H9 (cell line): ENCODE results near the gene P4HB. TPM values are rescaled to one million over a fixed set of nuclear protein-coding genes. Genes with fewer than 3 reads are reported as not detected.

Experiments used
- DNase-seq: peaks from one replicate; pipeline ENCODE4 v3.0.0-alpha.2; 2017
- H2AFZ ChIP-seq: one replicate; pipeline ENCODE4 v1.6.1; 2013; ENCODE audit warnings: mild to moderate bottlenecking, low read length, control low read depth, moderate library complexity
- H2AK5ac ChIP-seq: 2 replicates; pipeline ENCODE4 v1.6.1; 2013; ENCODE audit warnings: low read length, control low read depth, mixed read lengths; ENCODE audit not compliant: insufficient read length
- H2BK120ac ChIP-seq: one replicate; pipeline ENCODE4 v1.6.1; 2013; ENCODE audit warnings: low read depth, mild to moderate bottlenecking, low read length, control low read depth, inconsistent platforms; ENCODE audit not compliant: poor library complexity, severe bottlenecking
- H2BK12ac ChIP-seq: 2 replicates; pipeline ENCODE4 v1.6.1; 2013; ENCODE audit warnings: low read length, control low read depth, mixed read lengths, low read depth; ENCODE audit not compliant: insufficient read length
- H2BK15ac ChIP-seq: 2 replicates; pipeline ENCODE4 v1.6.1; 2013; ENCODE audit warnings: low read depth, low read length, control low read depth
- H2BK20ac ChIP-seq: one replicate; pipeline ENCODE4 v1.6.1; 2013; ENCODE audit warnings: low read depth, mild to moderate bottlenecking, low read length, control low read depth, inconsistent platforms; ENCODE audit not compliant: poor library complexity, severe bottlenecking
- H2BK5ac ChIP-seq: 2 replicates; pipeline ENCODE4 v1.6.1; 2013; ENCODE audit warnings: low read length, control low read depth, mixed read lengths; ENCODE audit not compliant: insufficient read length
- H3K14ac ChIP-seq: 2 replicates; pipeline ENCODE4 v1.6.1; 2013; ENCODE audit warnings: low read length, control low read depth; ENCODE audit not compliant: insufficient read depth
- H3K18ac ChIP-seq: 2 replicates; pipeline ENCODE4 v1.6.1; 2013; ENCODE audit warnings: low read depth, mild to moderate bottlenecking, mixed read lengths, low read length, control low read depth; ENCODE audit not compliant: insufficient read length
- H3K23ac ChIP-seq: 2 replicates; pipeline ENCODE4 v1.6.1; 2013; ENCODE audit warnings: low read length, control low read depth, mixed read lengths, low read depth; ENCODE audit not compliant: insufficient read length
- H3K23me2 ChIP-seq: 2 replicates; pipeline ENCODE4 v1.6.1; 2013; ENCODE audit warnings: low read depth, mild to moderate bottlenecking, mixed read lengths, low read length, control low read depth; ENCODE audit not compliant: insufficient read length, poor library complexity, severe bottlenecking
- H3K27ac ChIP-seq: 2 replicates; pipeline ENCODE4 v1.5.1; 2013; ENCODE audit warnings: low read length, control low read depth, mixed read lengths, low read depth; ENCODE audit not compliant: insufficient read length
- H3K27me3 ChIP-seq: 2 replicates; pipeline ENCODE4 v1.6.1; 2013; ENCODE audit warnings: low read length, control low read depth, inconsistent platforms; ENCODE audit not compliant: insufficient read depth
- H3K4ac ChIP-seq: 2 replicates; pipeline ENCODE4 v1.6.1; 2013; ENCODE audit warnings: low read depth, mild to moderate bottlenecking, control low read depth, inconsistent platforms, low read length, moderate library complexity
- H3K4me1 ChIP-seq: 2 replicates; pipeline ENCODE4 v1.6.1; 2013; ENCODE audit warnings: low read length, control low read depth, inconsistent platforms; ENCODE audit not compliant: insufficient read depth
- H3K4me2 ChIP-seq: 2 replicates; pipeline ENCODE4 v1.6.1; 2013; ENCODE audit warnings: low read length, control low read depth, mixed read lengths; ENCODE audit not compliant: insufficient read length, insufficient read depth
- H3K56ac ChIP-seq: 2 replicates; pipeline ENCODE4 v1.6.1; 2013; ENCODE audit warnings: low read depth, mild to moderate bottlenecking, mixed read lengths, low read length, control low read depth; ENCODE audit not compliant: insufficient read length
- H3K79me1 ChIP-seq: 2 replicates; pipeline ENCODE4 v1.6.1; 2013; ENCODE audit warnings: low read depth, mild to moderate bottlenecking, moderate library complexity, low read length, control low read depth, inconsistent platforms; ENCODE audit not compliant: insufficient read depth, poor library complexity, severe bottlenecking
- H3K79me2 ChIP-seq: 2 replicates; pipeline ENCODE4 v1.6.1; 2013; ENCODE audit warnings: low read length, control low read depth, inconsistent platforms; ENCODE audit not compliant: insufficient read depth
- H3K9ac ChIP-seq: 2 replicates; pipeline ENCODE4 v1.6.1; 2013; ENCODE audit warnings: low read length, control low read depth, mixed read lengths; ENCODE audit not compliant: insufficient read length; ENCODE audit errors: extremely low read depth
- H3K9me3 ChIP-seq: one replicate; pipeline ENCODE4 v1.6.1; 2013; ENCODE audit warnings: low read depth, low read length, inconsistent platforms; ENCODE audit not compliant: control insufficient read depth
- H3T11ph ChIP-seq: one replicate; pipeline ENCODE4 v1.6.1; 2013; ENCODE audit warnings: mild to moderate bottlenecking, low read length, control low read depth, inconsistent platforms
- H4K20me1 ChIP-seq: one replicate; pipeline ENCODE4 v1.6.1; 2013; ENCODE audit not compliant: control insufficient read depth, insufficient read length, insufficient read depth
- H4K5ac ChIP-seq: 2 replicates; pipeline ENCODE4 v1.6.1; 2013; ENCODE audit warnings: low read depth, mild to moderate bottlenecking, mixed read lengths, low read length, control low read depth; ENCODE audit not compliant: insufficient read length
- H4K8ac ChIP-seq: replicated peaks from 2 replicates; pipeline ENCODE4 v1.6.1; 2013; ENCODE audit warnings: low read length, control low read depth, mixed read lengths, low read depth; ENCODE audit not compliant: insufficient read length
- H4K91ac ChIP-seq: 2 replicates; pipeline ENCODE4 v1.6.1; 2013; ENCODE audit warnings: low read depth, mild to moderate bottlenecking, moderate library complexity, mixed read lengths, low read length, control low read depth; ENCODE audit not compliant: insufficient read length
- H3K27ac Mint-ChIP-seq, 3 experiments: 2 replicates in 2 of 3; 3 replicates in 1 of 3; pipeline ENCODE4 v1.8.0; 2020 to 2021; ENCODE audit warnings: mixed read lengths in 3 of 3, mild to moderate bottlenecking in 1 of 3, moderate library complexity in 1 of 3
- H3K27me3 Mint-ChIP-seq: 2 replicates; pipeline ENCODE4 v1.8.0; 2021; ENCODE audit warnings: low read depth, mild to moderate bottlenecking, moderate library complexity, mixed read lengths
- H3K36me3 Mint-ChIP-seq, 3 experiments: 2 replicates in 2 of 3; 3 replicates in 1 of 3; pipeline ENCODE4 v1.8.0; 2020 to 2021; ENCODE audit warnings: low read depth in 3 of 3, mixed read lengths in 3 of 3; ENCODE audit not compliant: insufficient read depth in 1 of 3
- H3K4me1 Mint-ChIP-seq, 2 experiments: 2 replicates each; pipeline ENCODE4 v1.8.0; 2020; ENCODE audit warnings: mixed read lengths in 2 of 2
- H3K4me3 Mint-ChIP-seq, 2 experiments: 2 replicates in 1 of 2; 3 replicates in 1 of 2; pipeline ENCODE4 v1.8.0; 2020 to 2021; ENCODE audit warnings: mild to moderate bottlenecking in 2 of 2, mixed read lengths in 2 of 2, moderate library complexity in 1 of 2
- H3K9me3 Mint-ChIP-seq, 2 experiments: 2 replicates in 1 of 2; 3 replicates in 1 of 2; pipeline ENCODE4 v1.8.0; 2020; ENCODE audit warnings: mild to moderate bottlenecking in 2 of 2, mixed read lengths in 2 of 2, moderate library complexity in 1 of 2
- WGBS: extraction: QIAGEN DNeasy Blood & Tissue Kit; methylation state at CpG from one replicate; pipeline ENCODE4 v1.1.7; 2013; ENCODE audit warnings: missing lambda C conversion rate, low lambda C conversion rate, mixed read lengths; ENCODE audit not compliant: insufficient read length; ENCODE audit errors: extremely low coverage; 5-methylcytosine and 5-hydroxymethylcytosine counted together
- total RNA-seq: library from RNA; stranded (reverse); gene quantifications from 2 replicates; pipeline ENCODE4 v1.2.1, GENCODE V29; 2021
- TF ChIP-seq, protein P1 (sequence below): fragments of 200-600 bp; sonication (generic); conservative IDR thresholded peaks from 3 replicates; pipeline ENCODE4 v1.8.0; 2021; ENCODE audit warnings: antibody characterized with exemption, mild to moderate bottlenecking

P4HB gene
- total RNA-seq, 1 experiment from 2014 or later, result 366 TPM

- Histone ChIP-seq H3K4me2 (no peak overlapping the region), H3K9ac (no peak overlapping the region), H2BK12ac (no peak overlapping the region), H3T11ph (no peak overlapping the region), H3K79me1 (no peaks in the 10 kb centered on the region), H4K8ac (no peak overlapping the region), H4K5ac (no peak overlapping the region), H4K91ac (no peak overlapping the region), H2AFZ (no peak overlapping the region), H3K9me3 (no peaks in the 10 kb centered on the region), H3K18ac (no peak overlapping the region), H2BK120ac (no peak overlapping the region), H3K14ac (no peak overlapping the region), H2BK5ac (no peak overlapping the region), H3K4me1 (no peaks in the 10 kb centered on the region), H2BK15ac (no peak overlapping the region), H3K23me2 (no peaks in the 10 kb centered on the region), H2BK20ac (no peak overlapping the region), H3K27ac (no peak overlapping the region), H3K79me2 (no peaks in the 10 kb centered on the region), H3K4ac (no peak overlapping the region), H2AK5ac (no peak overlapping the region), H3K27me3 (no peaks in the 10 kb centered on the region), H3K23ac (no peak overlapping the region), H4K20me1 (no peaks in the 10 kb centered on the region), H3K56ac (no peak overlapping the region)
- DNase-seq, result no peak
- no peak overlapping the region; a peak in 1 of 7 replicates for H3K27ac Mint-ChIP-seq
- WGBS, result no CpG with 5 or more reads among the region's 8 CpGs
- H3K36me3 Mint-ChIP-seq, result no peaks in the 10 kb centered on the region; a peak in 1 of 7 replicates
- no peaks in the 10 kb centered on the region for H3K4me1 Mint-ChIP-seq
- TF ChIP-seq, protein P1, sequence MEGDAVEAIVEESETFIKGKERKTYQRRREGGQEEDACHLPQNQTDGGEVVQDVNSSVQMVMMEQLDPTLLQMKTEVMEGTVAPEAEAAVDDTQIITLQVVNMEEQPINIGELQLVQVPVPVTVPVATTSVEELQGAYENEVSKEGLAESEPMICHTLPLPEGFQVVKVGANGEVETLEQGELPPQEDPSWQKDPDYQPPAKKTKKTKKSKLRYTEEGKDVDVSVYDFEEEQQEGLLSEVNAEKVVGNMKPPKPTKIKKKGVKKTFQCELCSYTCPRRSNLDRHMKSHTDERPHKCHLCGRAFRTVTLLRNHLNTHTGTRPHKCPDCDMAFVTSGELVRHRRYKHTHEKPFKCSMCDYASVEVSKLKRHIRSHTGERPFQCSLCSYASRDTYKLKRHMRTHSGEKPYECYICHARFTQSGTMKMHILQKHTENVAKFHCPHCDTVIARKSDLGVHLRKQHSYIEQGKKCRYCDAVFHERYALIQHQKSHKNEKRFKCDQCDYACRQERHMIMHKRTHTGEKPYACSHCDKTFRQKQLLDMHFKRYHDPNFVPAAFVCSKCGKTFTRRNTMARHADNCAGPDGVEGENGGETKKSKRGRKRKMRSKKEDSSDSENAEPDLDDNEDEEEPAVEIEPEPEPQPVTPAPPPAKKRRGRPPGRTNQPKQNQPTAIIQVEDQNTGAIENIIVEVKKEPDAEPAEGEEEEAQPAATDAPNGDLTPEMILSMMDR, result no peak
- H3K4me3 Mint-ChIP-seq, result no peak overlapping the region
- H3K27me3 Mint-ChIP-seq, result peaks cover 9% of the 10 kb centered on the region
- peaks cover 5% of the 10 kb centered on the region in 2 experiments; a peak in 4 of 5 replicates for H3K9me3 Mint-ChIP-seq
Measured at GRCh38 chr17:81794509-81794908, 65.8 kb downstream of the P4HB start.
